Tibial artery (tissue), 4 donors: ENCODE results near the gene TRIM34.
A peak's percentile ranks its signal among the peaks of the same experiment; 100 is the strongest.
"Not testable (repeated sequence)": the region's sequence is repeated elsewhere in the genome, so short reads cannot be mapped to it uniquely, and the experiment has no call there.

Experiments
- DNase-seq, 2 donors: peaks; one replicate each; pipeline ENCODE4 v3.0.0-alpha.2; 2019
- H3K27ac ChIP-seq, 2 donors: fragments of 200-600 bp; sonication (generic) in 1 of 2; 1 replicate in 1 of 2; 2 replicates in 1 of 2; pipeline ENCODE4 v1.5.1; 2018 to 2019; ENCODE audit warnings: mild to moderate bottlenecking in 1 of 2
- H3K27me3 ChIP-seq, 2 donors: fragments of 200-600 bp; sonication (generic) in 1 of 2; one replicate each; pipeline versions ENCODE4 v1.5.1 to v1.6.0; 2016 to 2019
- H3K36me3 ChIP-seq, 3 donors: fragments of 200-600 bp; sonication (generic) in 2 of 3; one replicate each; pipeline ENCODE4 v1.5.1; 2016 to 2019; ENCODE audit warnings: mild to moderate bottlenecking in 2 of 3
- H3K4me1 ChIP-seq, 4 donors: fragments of 200-600 bp; sonication (generic) in 2 of 4; 1 replicate in 3 of 4; 2 replicates in 1 of 4; pipeline ENCODE4 v1.5.1; 2016 to 2019
- H3K4me3 ChIP-seq, 2 donors: fragments of 200-600 bp; sonication (generic) in 1 of 2; 1 replicate in 1 of 2; 2 replicates in 1 of 2; pipeline ENCODE4 v1.5.1; 2018 to 2019; ENCODE audit warnings: mild to moderate bottlenecking in 2 of 2
- H3K9me3 ChIP-seq, 3 donors: fragments of 200-600 bp; sonication (generic) in 1 of 3; one replicate each; pipeline ENCODE4 v1.5.1; 2016 to 2019
- intact Hi-C: fragments of 100-400 bp; cut with DNase I; formaldehyde crosslinking; loops from one replicate; pipeline ENCODE4 v1.15.0; 2023; ENCODE audit warnings: low total_unique reads
- TF ChIP-seq, protein P1 (sequence below), 2 experiments: fragments of 200-600 bp in 1 of 2; fragments of 450-650 bp in 1 of 2; IDR thresholded peaks; one replicate each; pipeline ENCODE4 v1.5.1; 2017 to 2019; ENCODE audit warnings: antibody characterized with exemption in 2 of 2, mild to moderate bottlenecking in 1 of 2, moderate library complexity in 1 of 2

Gene TRIM34, protein sequence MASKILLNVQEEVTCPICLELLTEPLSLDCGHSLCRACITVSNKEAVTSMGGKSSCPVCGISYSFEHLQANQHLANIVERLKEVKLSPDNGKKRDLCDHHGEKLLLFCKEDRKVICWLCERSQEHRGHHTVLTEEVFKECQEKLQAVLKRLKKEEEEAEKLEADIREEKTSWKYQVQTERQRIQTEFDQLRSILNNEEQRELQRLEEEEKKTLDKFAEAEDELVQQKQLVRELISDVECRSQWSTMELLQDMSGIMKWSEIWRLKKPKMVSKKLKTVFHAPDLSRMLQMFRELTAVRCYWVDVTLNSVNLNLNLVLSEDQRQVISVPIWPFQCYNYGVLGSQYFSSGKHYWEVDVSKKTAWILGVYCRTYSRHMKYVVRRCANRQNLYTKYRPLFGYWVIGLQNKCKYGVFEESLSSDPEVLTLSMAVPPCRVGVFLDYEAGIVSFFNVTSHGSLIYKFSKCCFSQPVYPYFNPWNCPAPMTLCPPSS

DNA sequence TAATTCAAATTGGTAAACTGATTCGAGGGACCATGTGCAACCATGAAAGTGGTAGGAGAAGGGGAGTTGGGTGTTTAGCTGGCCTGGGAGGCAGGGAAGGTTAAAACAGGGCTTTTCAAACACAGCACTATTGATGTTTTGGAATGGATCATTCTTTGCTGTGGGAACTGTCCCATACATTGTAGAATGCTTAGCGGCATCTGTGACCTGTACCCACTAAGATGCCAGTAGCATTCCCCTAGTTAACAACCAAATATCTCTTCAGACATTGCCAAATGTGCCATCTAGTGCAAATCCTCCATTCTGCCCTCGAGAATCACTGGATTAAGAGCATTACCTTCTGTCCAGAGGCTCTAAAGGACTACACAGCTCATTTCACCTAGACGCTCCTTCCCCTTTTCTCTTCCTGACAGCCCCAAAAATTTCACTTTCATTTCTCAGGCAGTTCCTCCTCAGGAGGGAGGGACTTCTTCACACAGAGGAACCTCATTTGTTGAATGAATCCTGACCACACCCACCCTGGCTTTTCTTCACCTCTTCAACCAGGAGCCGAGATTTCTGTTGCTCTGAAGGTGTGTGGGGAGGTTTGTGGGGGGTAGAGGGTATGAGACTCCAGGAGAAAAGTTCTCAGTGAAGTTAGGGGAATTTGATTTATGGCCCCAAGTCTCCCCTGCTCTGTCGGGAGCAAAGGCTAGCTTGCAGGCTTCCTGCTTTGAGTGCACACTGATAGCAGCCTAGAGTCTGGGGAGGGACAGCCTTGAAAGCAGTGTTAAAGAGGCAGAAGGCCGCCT is at the start of gene TRIM34:
TSS of gene TRIM34 (plus strand) at position 513 of the 791 bp plus-strand sequence. CDS start 7,331 bp downstream, outside the sequence.
- Histone ChIP-seq H3K27ac (peak within 1 kb of the TSS; percentile 61 to 65), H3K4me3 (peak within 1 kb of the TSS; percentile 53 to 55), H3K27me3 (no peaks in the 10 kb centered on the region), H3K36me3 (no peaks in the 10 kb centered on the region), H3K9me3 (no peaks in the 10 kb centered on the region), H3K4me1 (peaks cover 0 to 35% (median 20%) of the 10 kb centered on the region in 4 donors)
- DNase-seq, result peak; percentile 59 to 74
- intact Hi-C loops, result no loop called here
- TF ChIP-seq, protein P1, sequence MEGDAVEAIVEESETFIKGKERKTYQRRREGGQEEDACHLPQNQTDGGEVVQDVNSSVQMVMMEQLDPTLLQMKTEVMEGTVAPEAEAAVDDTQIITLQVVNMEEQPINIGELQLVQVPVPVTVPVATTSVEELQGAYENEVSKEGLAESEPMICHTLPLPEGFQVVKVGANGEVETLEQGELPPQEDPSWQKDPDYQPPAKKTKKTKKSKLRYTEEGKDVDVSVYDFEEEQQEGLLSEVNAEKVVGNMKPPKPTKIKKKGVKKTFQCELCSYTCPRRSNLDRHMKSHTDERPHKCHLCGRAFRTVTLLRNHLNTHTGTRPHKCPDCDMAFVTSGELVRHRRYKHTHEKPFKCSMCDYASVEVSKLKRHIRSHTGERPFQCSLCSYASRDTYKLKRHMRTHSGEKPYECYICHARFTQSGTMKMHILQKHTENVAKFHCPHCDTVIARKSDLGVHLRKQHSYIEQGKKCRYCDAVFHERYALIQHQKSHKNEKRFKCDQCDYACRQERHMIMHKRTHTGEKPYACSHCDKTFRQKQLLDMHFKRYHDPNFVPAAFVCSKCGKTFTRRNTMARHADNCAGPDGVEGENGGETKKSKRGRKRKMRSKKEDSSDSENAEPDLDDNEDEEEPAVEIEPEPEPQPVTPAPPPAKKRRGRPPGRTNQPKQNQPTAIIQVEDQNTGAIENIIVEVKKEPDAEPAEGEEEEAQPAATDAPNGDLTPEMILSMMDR (IDR thresholded peaks at IDR 0.05), result no peak

DNA sequence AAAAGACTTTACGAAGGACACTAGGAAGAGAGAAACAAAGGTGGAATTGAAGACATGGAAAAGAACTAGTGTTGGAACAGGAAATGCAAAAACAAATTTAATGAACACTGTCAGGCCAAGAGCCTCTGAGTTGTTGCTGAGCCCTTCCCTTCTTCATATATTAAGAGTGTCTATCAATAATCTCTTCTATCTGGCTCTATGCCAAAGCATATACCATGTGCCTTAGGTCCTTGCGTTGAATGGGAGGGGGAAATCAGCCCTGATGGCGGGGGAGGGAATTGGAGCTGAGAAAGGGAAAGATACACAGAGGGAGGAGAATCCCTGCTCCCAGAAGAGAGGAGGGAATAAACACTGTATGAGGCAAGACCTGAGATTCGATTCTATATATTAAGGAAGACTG is 49.6 kb upstream of the TRIM34 start:
- Histone ChIP-seq H3K27me3 (no peaks in the 10 kb centered on the region), H3K36me3 (no peaks in the 10 kb centered on the region), H3K4me1 (no peaks in the 10 kb centered on the region), H3K27ac (no peak overlapping the region), H3K9me3 (no peaks in the 10 kb centered on the region), H3K4me3 (no peak overlapping the region)
- TF ChIP-seq, protein P1 (IDR thresholded peaks at IDR 0.05), result no peak
- intact Hi-C loops, result no loop called here
- DNase-seq, result no peak

DNA sequence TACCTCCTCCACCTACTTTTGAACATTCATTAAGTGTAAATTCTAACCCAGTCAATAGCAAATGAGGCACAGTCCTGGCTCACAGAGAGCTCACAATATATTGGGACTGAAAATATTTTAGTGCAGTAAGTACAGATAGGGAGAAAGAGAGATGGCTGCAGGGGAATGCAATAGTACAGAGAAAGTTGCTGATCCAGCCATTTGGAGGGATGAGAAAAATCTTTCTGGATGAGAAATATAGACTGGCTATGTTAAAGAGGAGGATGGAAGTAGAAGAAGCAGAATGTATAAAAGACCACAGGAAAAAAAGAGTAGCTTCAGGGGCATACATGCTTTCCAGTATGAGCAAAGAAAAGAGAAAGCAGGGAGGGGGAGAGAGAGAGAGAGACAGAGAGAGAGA is 47.7 kb upstream of the TRIM34 start:
- Histone ChIP-seq H3K4me3 (no peak overlapping the region), H3K36me3 (no peaks in the 10 kb centered on the region), H3K27ac (no peak overlapping the region), H3K4me1 (no peaks in the 10 kb centered on the region), H3K9me3 (no peaks in the 10 kb centered on the region), H3K27me3 (no peaks in the 10 kb centered on the region)
- no peak for DNase-seq
- TF ChIP-seq, protein P1 (IDR thresholded peaks at IDR 0.05), result no peak
- intact Hi-C loops, result no loop called here

DNA sequence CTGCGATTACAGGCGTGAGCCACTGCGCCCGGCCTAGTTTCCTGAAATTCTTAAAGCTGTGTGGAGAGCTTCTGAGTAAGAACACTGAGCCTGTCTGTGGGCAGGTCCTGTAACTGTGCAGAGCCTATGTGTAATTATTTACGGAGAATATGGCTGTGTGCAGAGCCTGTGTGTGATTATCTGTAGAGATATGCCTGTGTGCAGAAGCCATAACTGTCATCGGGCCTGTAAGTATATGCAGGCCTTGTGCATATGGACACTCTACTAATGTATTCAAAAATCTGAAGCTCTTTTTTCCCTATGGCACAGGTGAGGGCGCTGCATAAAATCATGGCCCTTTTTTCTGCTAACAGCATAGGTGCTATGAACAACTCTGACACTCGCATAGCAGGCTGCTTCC is 44.2 kb upstream of the TRIM34 start, which contains the start of gene OR52B6:
TSS of gene OR52B6 (plus strand) at position 301 of the 400 bp plus-strand sequence. CDS start at position 301, 0 bp downstream.
- no peaks in the 10 kb centered on the region for H3K4me1 ChIP-seq
- intact Hi-C loops, result no loop called here
- no peaks in the 10 kb centered on the region for H3K36me3 ChIP-seq
- H3K4me3 ChIP-seq, result no peak within 1 kb of the TSS
- DNase-seq, result no peak
- H3K27me3 ChIP-seq, result no peaks in the 10 kb centered on the region
- TF ChIP-seq, protein P1 (IDR thresholded peaks at IDR 0.05), result no peak
- H3K27ac ChIP-seq, result no peak within 1 kb of the TSS
- no peaks in the 10 kb centered on the region for H3K9me3 ChIP-seq

DNA sequence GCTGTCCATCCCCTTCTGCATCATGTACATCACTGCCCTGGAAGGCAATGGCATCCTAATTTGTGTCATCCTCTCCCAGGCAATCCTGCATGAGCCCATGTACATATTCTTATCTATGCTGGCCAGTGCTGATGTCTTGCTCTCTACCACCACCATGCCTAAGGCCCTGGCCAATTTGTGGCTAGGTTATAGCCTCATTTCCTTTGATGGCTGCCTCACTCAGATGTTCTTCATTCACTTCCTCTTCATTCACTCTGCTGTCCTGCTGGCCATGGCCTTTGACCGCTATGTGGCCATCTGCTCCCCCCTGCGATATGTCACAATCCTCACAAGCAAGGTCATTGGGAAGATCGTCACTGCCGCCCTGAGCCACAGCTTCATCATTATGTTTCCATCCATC is 43.8 kb upstream of the TRIM34 start:
- TF ChIP-seq, protein P1 (IDR thresholded peaks at IDR 0.05), result no peak
- no peak for DNase-seq
- intact Hi-C loops, result no loop called here

DNA sequence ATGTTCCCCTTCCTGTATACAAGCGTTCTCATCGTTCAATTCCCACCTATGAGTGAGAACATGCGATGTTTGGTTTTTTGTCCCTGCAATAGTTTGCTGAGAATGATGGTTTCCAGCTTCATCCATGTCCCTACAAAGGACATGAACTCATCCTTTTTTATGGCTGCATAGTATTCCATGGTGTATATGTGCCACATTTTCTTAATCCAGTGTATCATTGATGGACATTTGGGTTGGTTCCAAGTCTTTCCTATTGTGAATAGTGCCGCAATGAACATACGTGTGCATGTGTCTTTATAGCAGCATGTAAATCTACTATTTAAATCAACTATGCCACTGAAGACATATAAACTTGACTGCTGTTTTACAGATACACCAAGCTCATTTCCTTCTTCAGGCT is 40.3 kb upstream of the TRIM34 start:
- intact Hi-C loops, result not testable (repeated sequence)

More for the DNA sequence above, 43.8 kb upstream of the TRIM34 start:
- H3K27ac ChIP-seq, result no peak overlapping the region
- no peaks in the 10 kb centered on the region for H3K27me3 ChIP-seq
- H3K9me3 ChIP-seq, result no peaks in the 10 kb centered on the region
- no peak overlapping the region for H3K4me3 ChIP-seq
- H3K36me3 ChIP-seq, result no peaks in the 10 kb centered on the region
- H3K4me1 ChIP-seq, result no peaks in the 10 kb centered on the region

DNA sequence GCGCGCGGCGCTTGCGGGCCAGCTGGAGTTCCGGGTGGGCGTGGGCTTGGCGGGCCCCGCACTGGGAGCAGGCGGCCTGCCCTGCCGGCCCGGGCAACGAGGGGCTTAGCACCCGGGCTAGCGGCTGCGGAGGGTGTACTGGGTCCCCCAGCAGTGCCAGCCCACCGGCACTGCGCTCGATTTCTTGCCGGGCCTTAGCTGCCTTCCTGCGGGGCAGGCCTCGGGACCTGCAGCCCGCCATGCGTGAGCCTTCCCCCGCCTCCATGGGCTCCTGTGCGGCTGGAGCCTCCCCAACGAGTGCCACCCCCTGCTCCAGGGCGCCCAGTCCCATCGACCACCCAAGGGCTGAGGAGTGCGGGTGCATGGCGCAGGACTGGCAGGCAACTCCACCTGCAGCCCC is 34.9 kb upstream of the TRIM34 start:
- DNase-seq, H3K36me3 ChIP-seq: not testable (repeated sequence)

More for the DNA sequence above, 40.3 kb upstream of the TRIM34 start:
- DNase-seq, H3K4me1 ChIP-seq, H3K9me3 ChIP-seq, H3K27me3 ChIP-seq, H3K27ac ChIP-seq, H3K36me3 ChIP-seq, H3K4me3 ChIP-seq: not testable (repeated sequence)

More for the DNA sequence above, 34.9 kb upstream of the TRIM34 start:
- H3K9me3 ChIP-seq, H3K27me3 ChIP-seq, H3K4me1 ChIP-seq, H3K27ac ChIP-seq, H3K4me3 ChIP-seq, intact Hi-C loops: not testable (repeated sequence)
